IMR-90 (cell line): ENCODE results near the gene NALCN. TPM values are rescaled to one million over a fixed set of nuclear protein-coding genes. Genes with fewer than 3 reads are reported as not detected.

ENCODE experiments used
- polyA plus RNA-seq, 3 experiments: library from polyadenylated mRNA; depleted of rRNA; stranded (reverse); fragments of >200 nt; gene quantifications; 2 replicates each; pipeline ENCODE4 v1.2.3, GENCODE V29; 2012; ENCODE audit warnings: low replicate concordance in 1 of 3
- total RNA-seq: library from RNA; depleted of rRNA; stranded (reverse); fragments of >200 nt; gene quantifications from 2 replicates; pipeline ENCODE4 v1.2.3, GENCODE V29; 2012; rRNA removed

The NALCN gene
- total and polyA plus RNA-seq, 2 of the 4 experiments (the other 2 are of a cell fraction): 2.9 to 4.8 TPM

Other genes with a start within 250 kb of the NALCN start
- gene ITGBL1, start 36.2 kb upstream of the NALCN start, total RNA-seq: 22.2 and 46.7 TPM in 2 replicates
- gene ITGBL1, start 36.2 kb upstream of the NALCN start, polyA plus RNA-seq (2012; rRNA removed): 20.7 and 24.2 TPM in 2 replicates